Measurements from ENCODE around the gene LRRC2. TPM values are rescaled to one million over a fixed set of nuclear protein-coding genes. Genes with fewer than 3 reads are reported as not detected.
A peak's percentile ranks its signal among the peaks of the same experiment; 100 is the strongest.

The LRRC2 gene
- total and polyA plus RNA-seq, 9 of the 15 experiments (the other 6 are each of a cell fraction or from before 2014, with no cell fraction given) = 0.01 to 0.04 (median 0.03) TPM; not detected in 5

- POLR2A ChIA-PET = interaction anchor here (0.6 to 2.5 kb wide), 6 partner anchors 10 to 74 kb away, joined by 3 to 25 read pairs (median 6); no protein-coding TSS in a partner anchor
- DNase-seq (ENCODE audit: extremely low read depth in 1 of 4, low spot score in 3 of 4) = no peak
- no peaks in the 10 kb centered on the region for H4K20me1 ChIP-seq (replicated peaks; ENCODE audit: control insufficient read depth, insufficient read depth, low read length)
- no peak overlapping the region for H3K9ac ChIP-seq (ENCODE audit: insufficient read depth in 1 of 2, low read depth in 2 of 2, low read length in 2 of 2)
- H3K36me3 ChIP-seq (ENCODE audit: control insufficient read depth, insufficient read depth, low read length) = no peaks in the 10 kb centered on the region
- H3K79me2 ChIP-seq (ENCODE audit: control insufficient read depth, insufficient read depth, low read length) = no peaks in the 10 kb centered on the region
- no peak overlapping the region for H3K4me3 ChIP-seq
- BruUV-seq (replicated peaks) = no TSS peak
- no peak for ATAC-seq
- H3K4me2 ChIP-seq (ENCODE audit: insufficient read depth, low read length) = no peak overlapping the region; the same call in 1 of the 2 replicates
- intact Hi-C loops (cut with micrococcal nuclease) = no loop called here
- in situ Hi-C loops (cut with MboI) = loop anchor here (5.0 kb wide), 2 partner anchors 72 to 73 kb away; no protein-coding TSS in a partner anchor
- H3K9me1 ChIP-seq (ENCODE audit: control insufficient read depth, insufficient read depth, low read length) = no peaks in the 10 kb centered on the region
- peaks cover 0 to 5% of the 10 kb centered on the region in 2 experiments; a peak in 3 of 5 replicates for H3K27me3 ChIP-seq (ENCODE audit: control insufficient read depth in 2 of 2, insufficient read depth in 2 of 2, low read length in 2 of 2)
- peak overlapping the region; percentile 98 for H2AFZ ChIP-seq (ENCODE audit: low read depth, low read length)
- 53% methylated on average over 4 of the region's 4 CpGs for WGBS (ENCODE audit: insufficient coverage, low coverage, missing lambda C conversion rate)
- H3K9me3 ChIP-seq (replicated peaks; ENCODE audit: control insufficient read depth, insufficient read depth, low read depth, low read length) = no peaks in the 10 kb centered on the region
- TF ChIP-seq KDM5B (IDR thresholded peaks at IDR 0.05; ENCODE audit: insufficient replicate concordance, low read depth, low read length) = no peak
- peak; percentile 54; the same call in 1 of the 2 replicates for TF ChIP-seq NFIC (IDR thresholded peaks at IDR 0.05)
- TF ChIP-seq BCOR (IDR thresholded peaks at IDR 0.05) = no peak
- no peak for TF ChIP-seq ZNF431 (CRISPR knock-in tag; IDR thresholded peaks at IDR 0.05)
- no peak for TF ChIP-seq PHF20 (IDR thresholded peaks at IDR 0.05; ENCODE audit: partially characterized antibody)
- TF ChIP-seq RBFOX2 (IDR thresholded peaks at IDR 0.05; ENCODE audit: low read depth, low read length) = no peak
- TF ChIP-seq SIX5 (IDR thresholded peaks at IDR 0.05; ENCODE audit: borderline replicate concordance in 1 of 2, insufficient read depth in 1 of 2, low read depth in 1 of 2, low read length in 2 of 2) = no peak
- 0 out of 2 replicates have a peak, but pooled peaks have one; percentile 17 for TF ChIP-seq ZNF644 (tag; IDR thresholded peaks at IDR 0.05; ENCODE audit: low read depth)
- no peak for TF ChIP-seq E2F8 (IDR thresholded peaks at IDR 0.05; ENCODE audit: low read depth, partially characterized antibody)
- no peak for FAIRE-seq
- no peak overlapping the region for H3K27ac ChIP-seq (ENCODE audit: extremely low read depth, low read depth, low read length)
- H3K4me1 ChIP-seq (replicated peaks in 1 of 2; ENCODE audit: control insufficient read depth in 2 of 2, insufficient read depth in 2 of 2, low read length in 2 of 2) = peaks cover 11 to 12% of the 10 kb centered on the region in 2 experiments; a peak in 4 of 5 replicates
- CTCF ChIA-PET (ENCODE audit: low intra/inter-chr PET ratio) = interaction anchor here (0.8 to 6.8 kb wide), 5 partner anchors 62 to 97 kb away, joined by 3 to 177 read pairs (median 6); partner anchors contain the start of gene RTP3
Measured at GRCh38 chr3:46559091-46559704, 6.9 kb downstream of the LRRC2 start.
